GM12878 (cell line): Measurements from ENCODE around the gene EED.
A peak's percentile ranks its signal among the peaks of the same experiment; 100 is the strongest.

Experiments used
- ATF2 ChIP-seq: IDR thresholded peaks from 2 replicates; pipeline ENCODE4 v1.6.1; 2012; ENCODE audit warnings: low read length, inconsistent platforms
- ZSCAN29 ChIP-seq: fragments of 450-650 bp; IDR thresholded peaks from 2 replicates; pipeline ENCODE4 v1.6.1; 2017; ENCODE audit warnings: mild to moderate bottlenecking, moderate library complexity

GRCh38 chr11:86211619-86212018 is 32.9 kb upstream of the EED start:
- TF ChIP-seq ZSCAN29 (no peak), ATF2 (peak; percentile 47; the same call in 1 of the 2 replicates)
